Neural cell (in vitro differentiated cells): Measurements from ENCODE around the gene ENPEP. TPM values are rescaled to one million over a fixed set of nuclear protein-coding genes. Genes with fewer than 3 reads are reported as not detected.

Source experiments
- H2AFZ ChIP-seq: fragments of 200-600, 300-800 bp; sonication (generic), shearing (Covaris generic); 2 replicates; pipeline ENCODE4 v1.6.0; 2014; ENCODE audit warnings: low read depth, mild to moderate bottlenecking, antibody characterized with exemption, low read length, moderate library complexity
- H3F3A ChIP-seq: fragments of 200-600 bp; shearing (Covaris generic); 2 replicates; pipeline ENCODE4 v1.6.1; 2016; ENCODE audit warnings: mild to moderate bottlenecking, moderate library complexity, mixed read lengths, antibody characterized with exemption, low read length; ENCODE audit not compliant: insufficient read depth, poor library complexity, severe bottlenecking
- H3K27ac ChIP-seq: fragments of 200-600, 300-800 bp; sonication (generic), shearing (Covaris generic); 2 replicates; pipeline ENCODE4 v1.5.1; 2014; ENCODE audit warnings: mild to moderate bottlenecking, low read length, moderate library complexity
- H3K27me3 ChIP-seq: fragments of 300-800, 200-600 bp; sonication (generic), shearing (Covaris generic); 2 replicates; pipeline ENCODE4 v1.6.0; 2014; ENCODE audit warnings: mild to moderate bottlenecking, low read depth, low read length, moderate library complexity; ENCODE audit not compliant: insufficient read depth
- H3K36me3 ChIP-seq: fragments of 300-800, 200-600 bp; sonication (generic), shearing (Covaris generic); 2 replicates; pipeline ENCODE4 v1.5.1; 2014; ENCODE audit warnings: mild to moderate bottlenecking, antibody characterized with exemption, low read length, moderate library complexity; ENCODE audit not compliant: insufficient read depth
- H3K4me2 ChIP-seq: fragments of 300-800, 200-600 bp; sonication (generic), shearing (Covaris generic); 2 replicates; pipeline ENCODE4 v1.6.0; 2014; ENCODE audit warnings: mild to moderate bottlenecking, low read length
- H3K4me3 ChIP-seq: fragments of 300-800, 200-600 bp; sonication (generic), shearing (Covaris generic); 2 replicates; pipeline ENCODE4 v1.5.1; 2014; ENCODE audit warnings: mild to moderate bottlenecking, low read length, moderate library complexity
- H3K79me2 ChIP-seq: fragments of 200-600 bp; shearing (Covaris generic); replicated peaks from 2 replicates; pipeline ENCODE4 v1.6.0; 2014; ENCODE audit warnings: mild to moderate bottlenecking, low read length, moderate library complexity; ENCODE audit not compliant: insufficient read depth
- H3K9ac ChIP-seq: fragments of 300-800, 200-600 bp; sonication (generic), shearing (Covaris generic); 2 replicates; pipeline ENCODE4 v1.6.1; 2016; ENCODE audit warnings: mild to moderate bottlenecking, low read length, mixed read lengths
- H3K9me2 ChIP-seq: fragments of 200-600 bp; shearing (Covaris generic); 2 replicates; pipeline ENCODE4 v1.6.1; 2016; ENCODE audit warnings: mild to moderate bottlenecking, low read length, mixed read lengths; ENCODE audit not compliant: insufficient read depth
- H3K9me3 ChIP-seq: fragments of 200-600, 300-800 bp; sonication (generic), shearing (Covaris generic); 2 replicates; pipeline ENCODE4 v1.6.1; 2016; ENCODE audit warnings: mild to moderate bottlenecking, mixed run types, low read length, moderate library complexity, mixed read lengths
- H4K20me1 ChIP-seq: fragments of 200-600 bp; shearing (Covaris generic); 2 replicates; pipeline ENCODE4 v1.6.1; 2016; ENCODE audit warnings: mild to moderate bottlenecking, mixed run types; ENCODE audit not compliant: insufficient read depth
- EP300 ChIP-seq: fragments of 450-650 bp; conservative IDR thresholded peaks from 2 replicates; pipeline ENCODE4 v1.6.1; 2014; ENCODE audit warnings: antibody characterized with exemption, mild to moderate bottlenecking, moderate library complexity; ENCODE audit not compliant: poor library complexity, severe bottlenecking
- EZH2 ChIP-seq: fragments of 200-600, 300-800 bp; shearing (Covaris generic), sonication (generic); IDR thresholded peaks from 2 replicates; pipeline ENCODE4 v1.6.1; 2014; ENCODE audit warnings: antibody characterized with exemption, low read length, borderline replicate concordance, mild to moderate bottlenecking; ENCODE audit not compliant: insufficient read depth, poor library complexity, severe bottlenecking
- MXI1 ChIP-seq: fragments of 450-650 bp; conservative IDR thresholded peaks from 2 replicates; pipeline ENCODE4 v1.6.1; 2014; ENCODE audit warnings: antibody characterized with exemption, mild to moderate bottlenecking; ENCODE audit not compliant: poor library complexity, severe bottlenecking
- POLR2AphosphoS5 ChIP-seq: IDR thresholded peaks from 2 replicates; pipeline ENCODE4 v1.6.1; 2012
- RAD21 ChIP-seq: fragments of 450-650 bp; conservative IDR thresholded peaks from 2 replicates; pipeline ENCODE4 v1.6.1; 2014; ENCODE audit warnings: antibody characterized with exemption, mild to moderate bottlenecking, moderate library complexity
- SMC3 ChIP-seq: fragments of 450-650 bp; conservative IDR thresholded peaks from 2 replicates; pipeline ENCODE4 v1.6.1; 2014; ENCODE audit warnings: antibody characterized with exemption, mild to moderate bottlenecking, moderate library complexity; ENCODE audit not compliant: poor library complexity
- TAF1 ChIP-seq: IDR thresholded peaks from 2 replicates; pipeline ENCODE4 v1.6.1; 2012; ENCODE audit warnings: low read depth
- polyA plus RNA-seq: library from polyadenylated mRNA; depleted of rRNA; stranded (reverse); fragments of >200 nt; gene quantifications from 2 replicates; pipeline ENCODE4 v1.2.3, GENCODE V29; 2014
- TF ChIP-seq, protein P1 (sequence below): IDR thresholded peaks from 2 replicates; pipeline ENCODE4 v1.6.1; 2012; ENCODE audit warnings: borderline replicate concordance
- TF ChIP-seq, protein P2 (sequence below): fragments of 450-650 bp; IDR thresholded peaks from 2 replicates; pipeline ENCODE4 v1.5.1; 2014; ENCODE audit warnings: antibody characterized with exemption, mild to moderate bottlenecking, moderate library complexity; ENCODE audit not compliant: poor library complexity, severe bottlenecking

ENPEP gene
- polyA plus RNA-seq, 1 donor from 2014 or later, result 0.06 TPM

DNA sequence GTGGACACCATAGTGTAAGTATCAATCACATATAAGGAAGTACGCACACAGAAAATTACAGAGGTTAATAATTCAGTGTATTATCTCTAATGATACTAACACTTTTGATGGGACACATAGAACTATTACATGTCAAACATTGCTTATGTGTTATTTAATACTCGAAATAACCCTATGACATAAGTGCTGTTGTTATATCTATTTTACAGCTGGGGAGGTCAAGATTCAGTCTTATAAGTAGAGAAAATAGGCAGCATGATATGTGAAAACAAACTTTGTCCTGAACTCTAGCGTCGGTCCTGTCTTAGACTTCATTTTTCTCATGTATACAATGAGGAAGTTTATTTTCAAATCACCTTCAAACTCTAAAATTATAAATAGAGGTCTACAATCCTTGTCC, 23.2 kb downstream of the ENPEP start:
- Histone ChIP-seq H3K9ac (no peak overlapping the region), H3F3A (no peaks in the 10 kb centered on the region), H3K9me2 (no peaks in the 10 kb centered on the region), H3K27me3 (no peaks in the 10 kb centered on the region), H3K27ac (no peak overlapping the region), H2AFZ (no peak overlapping the region), H3K4me2 (no peak overlapping the region), H3K36me3 (no peaks in the 10 kb centered on the region), H4K20me1 (no peaks in the 10 kb centered on the region), H3K79me2 (no peaks in the 10 kb centered on the region), H3K4me3 (no peak overlapping the region), H3K9me3 (no peaks in the 10 kb centered on the region)
- TF ChIP-seq, protein P1, sequence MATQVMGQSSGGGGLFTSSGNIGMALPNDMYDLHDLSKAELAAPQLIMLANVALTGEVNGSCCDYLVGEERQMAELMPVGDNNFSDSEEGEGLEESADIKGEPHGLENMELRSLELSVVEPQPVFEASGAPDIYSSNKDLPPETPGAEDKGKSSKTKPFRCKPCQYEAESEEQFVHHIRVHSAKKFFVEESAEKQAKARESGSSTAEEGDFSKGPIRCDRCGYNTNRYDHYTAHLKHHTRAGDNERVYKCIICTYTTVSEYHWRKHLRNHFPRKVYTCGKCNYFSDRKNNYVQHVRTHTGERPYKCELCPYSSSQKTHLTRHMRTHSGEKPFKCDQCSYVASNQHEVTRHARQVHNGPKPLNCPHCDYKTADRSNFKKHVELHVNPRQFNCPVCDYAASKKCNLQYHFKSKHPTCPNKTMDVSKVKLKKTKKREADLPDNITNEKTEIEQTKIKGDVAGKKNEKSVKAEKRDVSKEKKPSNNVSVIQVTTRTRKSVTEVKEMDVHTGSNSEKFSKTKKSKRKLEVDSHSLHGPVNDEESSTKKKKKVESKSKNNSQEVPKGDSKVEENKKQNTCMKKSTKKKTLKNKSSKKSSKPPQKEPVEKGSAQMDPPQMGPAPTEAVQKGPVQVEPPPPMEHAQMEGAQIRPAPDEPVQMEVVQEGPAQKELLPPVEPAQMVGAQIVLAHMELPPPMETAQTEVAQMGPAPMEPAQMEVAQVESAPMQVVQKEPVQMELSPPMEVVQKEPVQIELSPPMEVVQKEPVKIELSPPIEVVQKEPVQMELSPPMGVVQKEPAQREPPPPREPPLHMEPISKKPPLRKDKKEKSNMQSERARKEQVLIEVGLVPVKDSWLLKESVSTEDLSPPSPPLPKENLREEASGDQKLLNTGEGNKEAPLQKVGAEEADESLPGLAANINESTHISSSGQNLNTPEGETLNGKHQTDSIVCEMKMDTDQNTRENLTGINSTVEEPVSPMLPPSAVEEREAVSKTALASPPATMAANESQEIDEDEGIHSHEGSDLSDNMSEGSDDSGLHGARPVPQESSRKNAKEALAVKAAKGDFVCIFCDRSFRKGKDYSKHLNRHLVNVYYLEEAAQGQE, result no peak
- TF ChIP-seq, protein P2, sequence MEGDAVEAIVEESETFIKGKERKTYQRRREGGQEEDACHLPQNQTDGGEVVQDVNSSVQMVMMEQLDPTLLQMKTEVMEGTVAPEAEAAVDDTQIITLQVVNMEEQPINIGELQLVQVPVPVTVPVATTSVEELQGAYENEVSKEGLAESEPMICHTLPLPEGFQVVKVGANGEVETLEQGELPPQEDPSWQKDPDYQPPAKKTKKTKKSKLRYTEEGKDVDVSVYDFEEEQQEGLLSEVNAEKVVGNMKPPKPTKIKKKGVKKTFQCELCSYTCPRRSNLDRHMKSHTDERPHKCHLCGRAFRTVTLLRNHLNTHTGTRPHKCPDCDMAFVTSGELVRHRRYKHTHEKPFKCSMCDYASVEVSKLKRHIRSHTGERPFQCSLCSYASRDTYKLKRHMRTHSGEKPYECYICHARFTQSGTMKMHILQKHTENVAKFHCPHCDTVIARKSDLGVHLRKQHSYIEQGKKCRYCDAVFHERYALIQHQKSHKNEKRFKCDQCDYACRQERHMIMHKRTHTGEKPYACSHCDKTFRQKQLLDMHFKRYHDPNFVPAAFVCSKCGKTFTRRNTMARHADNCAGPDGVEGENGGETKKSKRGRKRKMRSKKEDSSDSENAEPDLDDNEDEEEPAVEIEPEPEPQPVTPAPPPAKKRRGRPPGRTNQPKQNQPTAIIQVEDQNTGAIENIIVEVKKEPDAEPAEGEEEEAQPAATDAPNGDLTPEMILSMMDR, result no peak
- TF ChIP-seq MXI1, result no peak
- no peak for TF ChIP-seq RAD21
- TF ChIP-seq EZH2, result no peak
- TF ChIP-seq EP300, result no peak
- no peak for TF ChIP-seq SMC3
- no peak for TF ChIP-seq TAF1
- TF ChIP-seq POLR2AphosphoS5, result no peak

DNA sequence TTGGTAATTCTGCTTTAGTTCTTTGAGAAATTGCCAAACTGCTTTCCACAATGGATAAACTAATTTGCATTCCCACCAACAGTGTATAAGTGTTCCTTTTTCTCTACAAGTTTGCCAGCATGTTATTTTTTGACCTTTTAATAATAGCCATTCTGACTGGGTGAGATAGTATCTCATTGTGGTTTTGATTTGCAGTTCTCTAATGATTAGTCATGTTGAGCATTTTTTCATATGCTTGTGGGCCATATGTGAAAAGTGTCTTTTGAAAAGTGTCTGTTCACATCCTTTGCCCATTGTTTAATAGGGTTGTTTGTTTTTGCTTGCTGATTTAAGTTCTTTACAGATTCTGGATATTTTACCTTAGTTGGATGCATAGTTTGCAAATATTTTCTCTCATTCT, 25.9 kb downstream of the ENPEP start:
- no peaks in the 10 kb centered on the region for H3K9me2 ChIP-seq
- H3K9me3 ChIP-seq, result no peaks in the 10 kb centered on the region
- H3K27me3 ChIP-seq, result no peaks in the 10 kb centered on the region
- TF ChIP-seq, protein P1, result no peak
- TF ChIP-seq EZH2 (no peak), SMC3 (no peak), POLR2AphosphoS5 (no peak), RAD21 (no peak), TAF1 (no peak), MXI1 (no peak), EP300 (no peak)
- TF ChIP-seq, protein P2, result no peak
- H3K27ac ChIP-seq, result no peak overlapping the region
- no peaks in the 10 kb centered on the region for H4K20me1 ChIP-seq
- H3F3A ChIP-seq, result no peaks in the 10 kb centered on the region
- H3K9ac ChIP-seq, result no peak overlapping the region
- no peak overlapping the region for H3K4me3 ChIP-seq
- no peaks in the 10 kb centered on the region for H3K36me3 ChIP-seq
- no peak overlapping the region for H3K4me2 ChIP-seq
- H3K79me2 ChIP-seq, result no peaks in the 10 kb centered on the region
- H2AFZ ChIP-seq, result no peak overlapping the region
